GM18870 (cell line): Measurements from ENCODE around the gene JARID2.

Experiments used
- ATAC-seq: cut with Tn5 transposase; IDR thresholded peaks from one replicate; pipeline ENCODE4 v1.9.1; 2021; ENCODE audit warnings: moderate library complexity; ENCODE audit not compliant: unreplicated experiment

The JARID2 gene

DNA sequence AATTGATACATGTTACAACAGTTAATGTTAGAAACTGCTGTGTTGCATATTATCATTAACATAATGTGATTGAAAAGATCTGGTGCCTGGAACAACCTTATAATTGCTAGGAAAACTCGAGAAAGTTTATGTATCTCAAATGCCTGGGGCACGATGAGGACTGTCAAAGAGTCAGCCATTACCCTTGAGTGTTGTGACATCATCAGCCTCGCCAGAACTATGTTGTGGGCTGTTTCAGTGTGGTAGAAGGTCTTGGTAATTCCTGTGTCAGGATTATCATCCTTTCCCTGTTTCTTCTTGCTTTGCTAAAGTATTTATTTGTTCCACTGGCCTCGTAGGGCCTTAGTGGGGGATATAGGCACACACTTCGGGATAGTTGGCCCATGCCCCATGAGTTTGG, 231.9 kb downstream of the JARID2 start:
- ATAC-seq: no peak

DNA sequence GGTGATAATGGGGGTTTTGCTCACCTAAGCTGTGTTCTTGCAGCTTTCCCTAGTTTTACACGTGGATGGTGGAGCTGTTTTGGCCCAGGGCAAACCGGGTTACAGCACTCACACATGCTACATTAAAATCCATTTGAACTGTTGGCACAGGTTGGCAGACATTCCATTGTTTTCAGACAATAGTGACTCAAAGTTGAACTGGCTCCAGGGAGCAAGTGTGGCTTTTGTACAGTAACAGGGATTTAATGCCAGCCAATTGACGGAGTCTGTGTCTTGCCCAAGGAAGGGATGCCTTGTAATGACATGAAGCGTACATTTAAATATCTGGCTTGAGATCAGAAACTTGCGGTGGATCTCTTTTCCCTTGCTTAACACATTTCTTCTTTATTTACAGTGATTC, 233.9 kb downstream of the JARID2 start:
- ATAC-seq: no peak

DNA sequence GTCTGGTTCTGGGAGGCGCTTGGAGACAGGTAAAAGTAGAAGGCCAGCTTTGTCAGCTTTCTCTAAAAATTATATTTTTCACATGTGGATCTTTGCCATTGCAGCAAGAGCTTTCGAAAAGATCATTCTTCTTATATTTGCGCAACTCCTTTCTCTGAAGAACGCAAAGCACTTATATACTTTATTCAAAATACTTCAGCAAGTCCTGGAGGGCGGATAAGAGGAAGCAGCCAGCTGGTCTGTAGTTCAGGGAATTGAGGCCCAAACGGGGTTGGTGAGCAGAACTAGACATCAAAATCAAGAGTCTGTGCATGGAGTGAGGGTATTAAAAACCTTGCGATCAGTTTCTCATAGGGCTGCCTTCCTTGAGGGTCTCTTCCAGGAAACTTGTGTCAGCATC, 234.7 kb downstream of the JARID2 start:
- no peak for ATAC-seq

DNA sequence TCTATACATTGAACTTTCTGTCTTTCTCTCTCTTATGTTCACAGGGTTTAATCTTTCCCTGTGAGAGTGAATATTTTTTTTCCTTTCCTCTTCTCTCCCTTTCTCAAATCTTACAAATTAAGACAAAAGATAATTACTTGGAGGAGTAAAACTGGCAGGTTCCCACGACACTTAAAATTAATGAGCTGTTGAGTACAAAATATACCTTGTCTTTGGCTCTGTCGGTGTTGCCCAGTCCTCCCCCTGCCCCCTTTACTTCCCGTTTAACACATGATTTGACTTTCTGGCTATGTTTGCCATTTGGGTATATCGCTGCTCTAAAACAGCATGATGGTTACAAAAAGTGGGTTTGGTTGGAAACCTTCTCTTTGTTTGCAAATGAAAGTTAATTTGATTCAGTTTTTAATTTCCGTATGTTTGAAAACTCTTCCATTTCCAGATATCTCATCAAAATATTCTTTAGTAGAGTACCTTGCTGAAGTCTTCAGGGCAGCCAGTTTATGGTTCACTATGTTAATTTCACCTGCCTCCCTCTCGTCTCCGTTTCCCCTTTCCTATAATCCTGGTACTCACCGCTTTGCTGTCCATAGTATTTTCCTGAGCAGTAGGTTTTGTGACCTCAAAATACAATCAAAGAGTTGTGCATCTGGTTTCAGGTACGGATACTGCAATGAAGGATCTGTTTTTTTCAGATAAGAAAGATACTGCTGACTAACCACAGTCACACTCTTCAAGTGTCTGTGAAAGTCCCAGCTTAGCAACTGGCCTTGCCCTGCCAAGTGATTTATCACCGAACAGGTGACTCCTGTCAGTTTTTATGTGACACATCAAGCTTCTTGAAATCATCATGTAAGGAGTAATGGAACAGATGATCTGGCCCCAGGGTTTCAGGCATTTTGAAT, 235.8 kb downstream of the JARID2 start:
- no peak for ATAC-seq

DNA sequence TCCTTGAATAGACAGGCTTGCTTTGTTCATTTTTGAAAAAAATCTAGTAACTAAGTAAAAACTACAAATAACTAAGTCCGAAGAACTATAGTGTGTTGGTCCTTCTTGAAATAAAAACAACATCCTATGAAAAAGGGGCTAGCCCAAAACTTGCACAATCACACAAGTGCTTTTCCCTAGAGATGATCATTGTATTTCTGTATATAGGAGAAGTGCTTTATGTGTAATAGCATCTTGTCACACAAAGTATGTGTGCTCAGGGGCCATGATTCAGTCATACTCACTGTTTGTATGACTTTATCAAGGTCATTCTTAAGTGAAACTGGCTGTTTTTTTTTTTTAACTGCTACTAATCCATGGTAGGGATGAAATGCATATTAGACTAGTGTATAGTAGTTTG, 237.2 kb downstream of the JARID2 start:
- no peak for ATAC-seq

DNA sequence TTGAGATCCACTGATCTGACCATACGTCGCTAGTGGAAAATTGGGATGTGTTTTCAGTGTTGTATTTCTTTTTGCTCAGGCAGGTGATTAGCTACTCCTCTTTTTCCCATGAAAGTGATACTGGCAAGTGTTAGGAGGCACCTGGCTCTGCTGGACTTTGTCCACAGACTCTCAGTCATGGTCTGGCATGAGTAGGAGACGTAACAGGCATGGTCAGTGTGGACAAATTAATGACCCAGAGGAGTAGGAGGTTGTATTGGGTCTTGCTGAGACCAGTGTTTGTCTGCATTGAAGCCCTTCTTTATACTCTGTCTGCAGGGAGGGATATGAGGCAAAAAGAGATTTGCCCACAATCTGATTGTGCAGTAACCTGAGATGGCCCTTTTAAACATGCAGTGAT, 238.3 kb downstream of the JARID2 start:
- no peak for ATAC-seq

DNA sequence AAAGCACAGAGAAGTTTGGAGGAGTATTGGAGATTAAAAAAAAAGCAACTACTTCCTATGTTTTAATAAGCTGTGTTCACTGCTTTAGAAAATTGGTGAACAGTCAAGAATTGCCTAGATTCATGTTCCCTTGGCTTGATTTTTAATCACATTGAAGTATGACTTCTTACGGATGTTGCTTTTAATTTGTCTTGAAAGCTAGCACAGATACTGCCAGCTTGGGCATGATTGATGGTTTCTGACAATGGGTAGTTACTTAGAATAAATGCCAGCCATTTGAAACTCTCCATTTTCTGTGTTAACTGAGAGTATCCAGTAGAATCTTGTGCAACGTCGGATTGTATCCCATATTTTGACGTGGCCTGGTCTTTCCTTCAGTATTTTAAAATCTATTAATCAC, 239.0 kb downstream of the JARID2 start:
- ATAC-seq: no peak

DNA sequence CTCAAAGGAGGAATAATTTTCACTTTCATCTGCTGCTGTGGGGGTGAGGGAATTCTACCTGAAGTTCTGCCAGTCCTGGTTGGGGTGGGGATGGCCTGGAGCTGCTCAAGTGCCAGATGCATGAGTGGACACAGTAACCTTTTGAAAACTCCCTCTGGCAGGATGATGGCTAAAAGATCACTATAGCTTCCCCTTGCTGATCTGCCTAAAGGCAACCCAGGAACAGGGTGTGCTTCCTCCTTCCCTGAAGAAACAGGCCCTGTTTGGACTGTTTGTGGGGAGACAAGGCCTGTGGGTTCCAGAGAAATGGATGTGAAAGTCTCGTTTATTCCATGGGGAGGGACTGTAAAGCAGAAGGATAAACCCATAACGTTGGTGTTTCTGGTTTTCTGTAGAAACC, 240.1 kb downstream of the JARID2 start:
- ATAC-seq: no peak

DNA sequence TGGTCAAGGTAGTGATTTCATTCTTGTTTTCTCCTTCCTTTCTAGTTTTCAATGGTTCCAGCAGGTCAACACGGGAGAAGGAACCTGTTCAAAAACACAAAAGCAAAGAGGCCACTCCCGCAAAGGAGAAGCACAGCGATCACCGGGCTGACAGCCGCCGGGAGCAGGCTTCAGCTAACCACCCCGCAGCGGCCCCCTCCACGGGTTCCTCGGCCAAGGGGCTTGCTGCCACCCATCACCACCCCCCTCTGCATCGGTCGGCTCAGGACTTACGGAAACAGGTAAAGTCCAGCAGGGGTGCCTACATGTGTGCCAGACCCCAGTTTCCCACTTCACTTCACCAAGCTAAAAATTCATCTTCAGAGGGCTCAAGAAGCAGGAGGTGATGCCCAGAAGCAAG, 241.4 kb downstream of the JARID2 start:
- no peak for ATAC-seq

DNA sequence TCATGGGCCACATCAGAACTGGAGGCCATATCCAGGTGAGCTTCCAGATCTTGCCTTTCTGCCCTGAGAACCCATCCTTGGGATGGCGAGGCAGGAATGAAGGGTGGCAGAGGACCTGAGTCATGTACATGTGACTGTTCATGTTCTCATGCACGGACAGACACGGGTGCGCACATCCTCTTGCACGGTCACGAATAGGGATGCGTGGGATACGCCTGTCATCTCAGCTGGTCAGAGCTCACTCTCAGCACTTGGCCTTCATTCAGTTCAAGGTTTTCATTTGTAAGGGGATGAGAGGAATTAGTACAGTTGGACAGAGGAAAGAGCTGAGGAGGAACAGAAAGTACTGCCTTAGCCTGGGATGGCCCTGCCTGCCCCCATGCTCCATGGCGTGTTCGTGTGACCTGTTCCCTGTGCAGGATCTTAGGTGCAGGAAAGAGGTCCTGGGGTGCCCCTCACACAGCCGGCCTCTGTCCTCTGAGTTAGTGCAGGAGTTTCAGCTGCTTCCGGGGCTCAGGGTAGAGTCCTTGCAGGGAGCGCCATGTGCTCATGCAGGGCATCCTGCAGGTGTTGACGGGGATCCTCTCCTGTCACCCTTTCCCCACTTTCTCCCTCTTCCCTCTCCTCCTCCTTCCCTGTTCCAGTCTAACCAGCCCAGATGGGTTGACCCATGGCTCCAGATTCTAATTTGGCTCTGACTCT, 243.5 kb downstream of the JARID2 start:
- no peak for ATAC-seq

DNA sequence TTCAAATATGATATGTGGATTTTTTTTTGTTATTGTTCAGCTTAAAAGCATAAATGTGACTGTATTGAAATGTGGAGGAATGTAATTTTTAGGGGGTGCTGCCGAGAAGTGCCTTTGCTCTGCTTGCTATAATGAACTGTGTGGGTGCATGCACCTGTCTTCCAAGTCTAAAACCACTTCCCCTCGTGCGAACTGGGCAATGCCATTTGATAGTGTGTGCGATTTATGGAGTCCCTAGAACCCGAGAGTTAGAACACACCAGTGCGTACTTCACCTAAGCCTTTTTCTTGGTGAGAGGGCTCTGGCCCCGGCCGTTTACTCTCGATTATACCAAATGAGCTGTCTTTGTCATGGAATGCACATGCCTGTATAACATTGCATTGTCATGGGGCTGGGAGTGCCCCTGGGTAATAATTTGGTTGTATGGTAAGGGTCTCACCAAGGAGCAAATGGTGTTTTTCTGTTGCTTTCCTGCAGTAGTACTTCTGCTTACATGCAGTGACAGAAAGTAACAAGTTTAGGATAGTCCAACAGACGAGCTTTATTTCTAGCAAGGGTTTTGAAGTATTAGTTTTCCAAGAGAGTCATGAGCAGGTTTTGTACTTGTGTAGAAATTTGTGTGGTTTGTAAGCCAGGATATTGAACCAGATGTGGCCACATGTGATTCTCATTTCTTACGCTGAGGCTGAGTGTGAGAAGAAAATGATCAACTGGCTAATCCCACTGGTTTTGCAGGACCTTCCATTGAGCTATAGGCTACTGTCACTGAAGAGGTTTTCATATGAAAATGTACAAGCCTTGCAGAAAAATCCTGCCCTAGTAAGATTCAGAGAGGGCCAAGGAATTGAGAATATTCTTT, 244.6 kb downstream of the JARID2 start:
- no peak for ATAC-seq

DNA sequence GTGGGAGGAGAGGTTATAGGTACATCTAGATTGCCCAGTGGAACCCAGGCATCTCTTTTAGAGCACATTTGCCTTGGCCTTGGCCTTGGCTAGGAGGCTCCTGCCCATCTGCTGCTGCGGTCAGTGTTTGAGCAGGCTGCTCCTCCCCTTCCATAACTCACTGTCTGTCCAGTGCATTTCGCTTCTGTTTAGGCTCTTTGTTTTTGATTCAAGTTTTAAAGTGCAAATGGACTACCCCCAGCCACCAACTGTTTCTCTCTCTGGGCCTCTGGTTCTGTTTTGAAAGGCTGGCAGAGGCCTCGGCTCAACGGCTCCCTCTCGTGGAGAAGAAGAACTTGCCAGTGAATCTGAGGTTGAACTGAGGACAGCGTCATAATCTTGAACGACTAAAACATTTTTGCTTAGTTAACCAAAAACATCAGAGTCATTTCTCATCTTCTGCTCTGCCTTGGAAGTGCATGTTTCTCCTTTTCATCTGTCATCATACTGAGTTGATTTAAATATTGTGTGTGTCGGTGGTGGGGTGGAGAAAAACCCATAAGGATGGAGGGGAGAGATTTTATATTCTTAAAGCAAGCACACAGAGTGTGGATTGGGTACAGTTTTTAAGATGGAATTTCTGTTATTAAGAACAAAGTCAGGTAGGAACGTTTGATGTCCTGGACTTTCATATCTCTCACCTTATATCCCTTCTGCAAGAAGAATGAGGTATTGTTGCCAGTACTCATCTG, 245.6 kb downstream of the JARID2 start:
- no peak for ATAC-seq

DNA sequence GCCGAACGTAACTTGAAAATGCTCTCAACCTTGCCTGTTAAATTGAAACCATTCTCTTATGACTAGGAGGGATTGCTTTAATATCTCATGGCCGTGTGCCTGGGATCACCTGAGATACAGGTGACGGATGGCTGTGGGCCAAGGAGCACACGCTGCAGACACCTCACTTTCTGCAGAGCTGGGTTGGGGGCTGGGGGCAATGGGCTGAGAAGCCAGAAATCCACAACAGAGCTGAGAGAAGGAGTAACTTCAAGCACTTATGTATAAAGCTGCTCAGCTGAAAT, 246.1 kb downstream of the JARID2 start:
- no peak for ATAC-seq

DNA sequence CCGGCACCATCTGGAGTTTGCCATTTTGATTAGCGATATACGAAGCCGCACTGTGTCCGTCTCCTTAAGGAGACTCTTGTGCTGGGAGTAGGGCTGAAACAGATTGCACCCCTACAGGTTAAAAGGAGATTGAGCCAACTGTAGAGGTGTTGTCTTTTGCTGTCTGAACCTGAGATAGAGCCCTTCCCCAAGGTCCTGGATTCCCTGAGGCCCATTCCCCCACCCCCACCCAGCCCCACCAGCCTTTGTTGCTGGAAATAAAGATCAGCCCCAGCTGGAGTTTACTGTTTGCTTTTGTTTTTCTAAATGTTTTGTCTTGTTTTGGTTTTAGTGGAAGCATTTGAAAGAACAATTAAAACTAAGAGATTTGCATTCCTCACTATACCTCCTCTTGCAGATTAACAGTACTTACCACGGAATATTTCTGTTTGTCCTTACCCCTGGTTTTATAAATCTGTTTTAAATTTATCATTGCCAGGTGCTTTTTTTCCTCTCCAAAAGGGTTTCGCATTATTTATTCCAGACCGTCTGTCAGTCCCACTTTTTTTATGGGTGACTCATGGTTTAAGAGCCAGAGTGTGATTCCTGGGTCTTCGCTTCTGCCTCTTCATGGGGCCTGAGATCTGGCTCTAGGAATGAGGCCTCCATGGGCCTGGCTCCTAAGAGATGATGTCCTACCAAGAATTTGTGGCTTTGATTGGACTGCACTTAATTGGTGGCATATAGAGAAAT, 247.7 kb downstream of the JARID2 start:
- ATAC-seq: no peak

DNA sequence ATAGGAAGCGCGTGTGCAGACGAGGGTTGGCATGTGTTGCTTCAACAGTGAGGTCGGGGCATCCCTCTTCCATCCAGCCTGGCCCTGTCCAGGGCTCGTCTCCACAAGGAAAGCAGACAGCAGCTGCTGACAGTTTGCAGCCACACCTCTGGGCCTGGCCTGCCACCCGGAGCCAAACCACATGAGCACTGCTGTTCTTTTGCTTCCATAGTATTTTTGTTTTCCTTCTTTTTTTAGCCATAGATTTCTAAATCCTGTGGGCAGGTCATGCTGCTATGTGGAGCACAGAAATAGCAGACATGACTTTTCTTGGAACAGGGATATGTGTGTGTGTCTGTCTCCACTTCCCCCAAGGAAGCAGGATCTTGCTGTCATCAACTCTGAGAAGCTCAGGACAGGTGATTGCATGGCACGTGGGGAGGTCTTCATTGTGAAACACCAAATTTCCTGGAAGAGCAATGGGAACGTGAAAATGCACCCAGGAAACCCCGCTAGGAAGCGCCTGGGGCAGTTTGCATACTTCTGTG, 249.6 kb downstream of the JARID2 start:
- ATAC-seq: no peak

DNA sequence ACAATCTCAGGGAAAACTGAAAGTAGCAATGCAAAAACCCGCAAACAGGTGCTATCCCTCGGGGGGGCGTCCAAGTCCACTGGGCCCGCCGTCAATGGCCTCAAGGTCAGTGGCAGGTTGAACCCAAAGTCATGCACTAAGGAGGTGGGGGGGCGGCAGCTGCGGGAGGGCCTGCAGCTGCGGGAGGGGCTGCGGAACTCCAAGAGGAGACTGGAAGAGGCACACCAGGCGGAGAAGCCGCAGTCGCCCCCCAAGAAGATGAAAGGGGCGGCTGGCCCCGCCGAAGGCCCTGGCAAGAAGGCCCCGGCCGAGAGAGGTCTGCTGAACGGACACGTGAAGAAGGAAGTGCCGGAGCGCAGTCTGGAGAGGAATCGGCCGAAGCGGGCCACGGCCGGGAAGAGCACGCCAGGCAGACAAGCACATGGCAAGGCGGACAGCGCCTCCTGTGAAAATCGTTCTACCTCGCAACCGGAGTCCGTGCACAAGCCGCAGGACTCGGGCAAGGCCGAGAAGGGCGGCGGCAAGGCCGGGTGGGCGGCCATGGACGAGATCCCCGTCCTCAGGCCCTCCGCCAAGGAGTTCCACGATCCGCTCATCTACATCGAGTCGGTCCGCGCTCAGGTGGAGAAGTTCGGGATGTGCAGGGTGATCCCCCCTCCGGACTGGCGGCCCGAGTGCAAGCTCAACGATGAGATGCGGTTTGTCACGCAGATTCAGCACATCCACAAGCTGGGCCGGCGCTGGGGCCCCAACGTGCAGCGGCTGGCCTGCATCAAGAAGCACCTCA, 250.7 kb downstream of the JARID2 start:
- ATAC-seq: no peak

DNA sequence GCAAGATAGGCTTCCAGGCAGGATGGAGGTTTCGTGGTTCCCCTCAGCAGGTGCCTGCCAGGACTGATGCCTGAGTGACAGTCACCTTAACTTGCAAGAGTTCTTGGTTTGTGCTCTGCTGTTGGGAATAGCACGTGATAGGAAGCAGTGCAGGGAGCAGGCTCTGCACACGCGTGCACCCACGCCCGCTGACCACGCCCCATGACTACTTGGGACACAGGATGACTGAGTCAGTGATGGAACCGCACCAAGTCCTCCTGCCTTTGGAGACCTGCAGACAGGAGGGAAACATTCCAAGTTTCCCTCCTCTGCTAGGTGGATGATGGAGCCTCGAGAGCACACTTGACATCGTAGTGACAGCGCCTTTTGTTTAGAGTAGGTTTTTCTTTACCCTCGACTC, 252.8 kb downstream of the JARID2 start:
- no peak for ATAC-seq

DNA sequence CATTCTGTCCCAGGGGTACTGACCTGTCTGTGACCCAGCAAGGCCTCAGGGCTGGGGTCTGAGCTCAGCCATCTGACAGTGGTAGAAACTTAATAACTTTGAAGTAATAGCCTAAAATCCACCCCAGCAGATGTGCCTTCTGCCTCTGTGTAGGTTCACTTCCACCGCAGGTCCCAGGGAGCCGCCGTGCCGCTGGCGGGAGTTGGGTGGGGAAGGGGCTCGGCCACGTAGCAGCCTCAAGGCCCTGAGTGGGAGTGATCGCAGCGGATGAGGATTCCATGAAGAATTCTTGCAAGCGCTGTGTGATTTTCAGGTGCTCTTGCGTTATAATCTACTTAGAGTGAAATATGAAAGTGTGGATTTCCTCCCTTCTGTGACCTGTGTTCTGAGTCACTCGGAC, 253.3 kb downstream of the JARID2 start:
- ATAC-seq: no peak

DNA sequence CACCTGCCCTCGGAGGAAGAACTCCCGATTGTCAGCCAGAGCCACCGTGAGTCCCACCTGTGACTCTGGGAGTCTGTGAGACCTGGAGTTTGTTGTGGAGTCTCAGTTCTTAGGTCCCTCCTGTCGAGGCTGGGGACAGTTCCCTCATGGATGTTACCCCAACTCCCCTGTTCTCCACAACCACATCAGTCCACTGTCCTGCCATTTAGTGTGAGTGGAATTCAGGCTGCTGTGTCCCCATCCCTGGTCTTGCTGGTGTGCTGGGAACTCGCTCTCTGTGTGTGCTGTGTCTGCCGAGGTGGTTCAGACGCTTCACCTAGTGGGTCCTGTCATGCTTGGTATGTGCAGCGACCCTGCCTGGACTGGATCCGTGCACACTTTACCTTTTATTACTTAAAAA, 253.7 kb downstream of the JARID2 start:
- ATAC-seq: no peak
